Mucosa of descending colon (tissue), 3 donors: ENCODE data around the gene CCDC9. TPM values are rescaled to one million over a fixed set of nuclear protein-coding genes. Genes with fewer than 3 reads are reported as not detected.
"Not testable (repeated sequence)": the region's sequence is repeated elsewhere in the genome, so short reads cannot be mapped to it uniquely, and the experiment has no call there.

Source experiments
- ATAC-seq: fragments of 200-7000 bp; cut with Tn5 transposase; one replicate; pipeline ENCODE4 v1.9.1; 2020; ENCODE audit warnings: mild to moderate bottlenecking, moderate library complexity
- DNase-seq, 3 donors: peaks; one replicate each; pipeline ENCODE4 v3.0.0-alpha.2; 2020
- H3K36me3 ChIP-seq: fragments of 200-600 bp; one replicate; pipeline ENCODE4 v1.8.0; 2021; ENCODE audit warnings: low read depth, mild to moderate bottlenecking
- H3K4me1 ChIP-seq: fragments of 200-600 bp; one replicate; pipeline ENCODE4 v1.8.0; 2021; ENCODE audit warnings: low read depth, mild to moderate bottlenecking
- H3K4me3 ChIP-seq: fragments of 200-600 bp; one replicate; pipeline ENCODE4 v1.8.0; 2021; ENCODE audit warnings: mild to moderate bottlenecking
- H3K9me3 ChIP-seq: fragments of 200-600 bp; one replicate; pipeline ENCODE4 v1.8.0; 2021; ENCODE audit warnings: mild to moderate bottlenecking
- intact Hi-C, 2 donors: fragments of 100-400 bp; cut with DNase I in 1 of 2; cut with micrococcal nuclease in 1 of 2; formaldehyde crosslinking; loops; one replicate each; pipeline versions ENCODE4 v1.11.0 to v1.11.1; 2022; cut with DNase I, micrococcal nuclease
- total RNA-seq, 3 donors: library from RNA; stranded (reverse); fragmentation: NEBNext Ultra II Directional in 2 of 3; extraction: Animal tissue kit (Norgen Biotek cat#: 25700) in 2 of 3; gene quantifications; one replicate each; pipeline versions ENCODE4 v1.2.1 to v1.2.4, GENCODE V29; 2021 to 2023
- TF ChIP-seq, protein P1 (sequence below): fragments of 200-600 bp; IDR thresholded peaks from one replicate; pipeline ENCODE4 v1.8.0; 2022; ENCODE audit warnings: antibody characterized with exemption, mild to moderate bottlenecking
- donor health status: DM: no; HTN: no; CAD: no; lungs with moderate emphysema.
- donor health status: DM: no; HTN: no; CAD: no.
- donor health status: DM: no; HTN: yes; CAD: no.

CCDC9 gene
- total RNA-seq, 3 donors from 2014 or later = 33.3 to 46.9 (median 38.7) TPM

DNA sequence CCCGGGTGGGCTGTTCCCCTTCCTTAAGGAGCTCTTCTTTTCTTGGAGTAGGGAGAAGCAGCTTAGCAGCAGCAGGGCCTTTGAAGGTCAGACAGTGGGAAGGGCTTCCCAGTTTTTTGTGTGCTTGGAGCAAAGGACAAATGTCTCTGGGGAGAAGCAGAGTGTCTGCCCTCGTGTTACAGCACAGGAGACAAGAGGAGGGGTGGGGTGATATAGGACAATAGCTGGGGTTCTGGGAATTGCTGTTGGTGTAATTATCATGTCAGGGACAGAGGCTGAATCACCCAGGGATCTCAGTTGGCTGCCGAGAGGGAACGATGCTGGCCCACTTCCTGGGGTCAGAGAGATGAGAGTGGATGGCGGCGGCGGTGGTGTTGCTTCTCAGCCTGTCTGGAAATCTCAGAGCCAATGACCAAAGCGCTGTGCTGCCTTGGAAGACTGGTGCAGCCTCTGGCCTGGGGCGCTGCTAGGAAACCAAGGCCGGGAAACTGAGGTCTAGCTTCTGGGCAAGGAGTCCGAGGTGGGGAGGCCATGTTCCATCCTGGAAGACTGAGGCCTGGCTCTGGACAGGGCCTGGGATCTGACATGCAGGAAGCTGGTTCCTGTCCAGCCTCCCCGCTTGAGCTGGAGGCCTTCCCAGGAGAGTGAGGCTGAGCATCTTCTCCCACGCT lies 19.6 kb downstream of the CCDC9 start:
- ATAC-seq = no peak
- Histone ChIP-seq H3K4me3 (no peak overlapping the region), H3K36me3 (no peaks in the 10 kb centered on the region), H3K9me3 (no peaks in the 10 kb centered on the region), H3K4me1 (peaks cover 12% of the 10 kb centered on the region)
- DNase-seq = peak in 2 of 3 donors; percentile 48 to 63
- TF ChIP-seq, protein P1, sequence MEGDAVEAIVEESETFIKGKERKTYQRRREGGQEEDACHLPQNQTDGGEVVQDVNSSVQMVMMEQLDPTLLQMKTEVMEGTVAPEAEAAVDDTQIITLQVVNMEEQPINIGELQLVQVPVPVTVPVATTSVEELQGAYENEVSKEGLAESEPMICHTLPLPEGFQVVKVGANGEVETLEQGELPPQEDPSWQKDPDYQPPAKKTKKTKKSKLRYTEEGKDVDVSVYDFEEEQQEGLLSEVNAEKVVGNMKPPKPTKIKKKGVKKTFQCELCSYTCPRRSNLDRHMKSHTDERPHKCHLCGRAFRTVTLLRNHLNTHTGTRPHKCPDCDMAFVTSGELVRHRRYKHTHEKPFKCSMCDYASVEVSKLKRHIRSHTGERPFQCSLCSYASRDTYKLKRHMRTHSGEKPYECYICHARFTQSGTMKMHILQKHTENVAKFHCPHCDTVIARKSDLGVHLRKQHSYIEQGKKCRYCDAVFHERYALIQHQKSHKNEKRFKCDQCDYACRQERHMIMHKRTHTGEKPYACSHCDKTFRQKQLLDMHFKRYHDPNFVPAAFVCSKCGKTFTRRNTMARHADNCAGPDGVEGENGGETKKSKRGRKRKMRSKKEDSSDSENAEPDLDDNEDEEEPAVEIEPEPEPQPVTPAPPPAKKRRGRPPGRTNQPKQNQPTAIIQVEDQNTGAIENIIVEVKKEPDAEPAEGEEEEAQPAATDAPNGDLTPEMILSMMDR = no peak
- intact Hi-C loops = no loop called here

DNA sequence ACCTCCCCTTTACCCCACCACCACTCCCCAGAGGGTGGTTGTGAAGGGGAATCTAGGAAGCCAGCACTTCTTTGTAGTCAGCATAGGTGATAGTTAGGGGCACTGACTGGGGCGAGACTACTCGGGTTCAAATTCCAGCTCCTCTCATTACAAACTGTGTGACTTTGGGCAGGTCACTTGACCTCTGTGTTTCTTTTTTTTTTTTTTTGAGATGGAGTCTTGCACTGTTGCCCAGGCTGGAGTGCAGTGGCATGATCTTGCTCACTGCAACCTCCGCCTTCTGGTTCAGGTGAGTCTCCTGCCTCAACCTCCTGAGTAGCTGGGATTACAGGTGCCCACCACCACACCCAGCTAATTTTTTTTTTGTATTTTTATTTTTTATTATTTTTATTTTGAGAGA lies 20.2 kb downstream of the CCDC9 start:
- H3K4me1 ChIP-seq = peaks cover 12% of the 10 kb centered on the region
- H3K36me3 ChIP-seq, H3K4me3 ChIP-seq, intact Hi-C loops, H3K9me3 ChIP-seq, DNase-seq, ATAC-seq: not testable (repeated sequence)

DNA sequence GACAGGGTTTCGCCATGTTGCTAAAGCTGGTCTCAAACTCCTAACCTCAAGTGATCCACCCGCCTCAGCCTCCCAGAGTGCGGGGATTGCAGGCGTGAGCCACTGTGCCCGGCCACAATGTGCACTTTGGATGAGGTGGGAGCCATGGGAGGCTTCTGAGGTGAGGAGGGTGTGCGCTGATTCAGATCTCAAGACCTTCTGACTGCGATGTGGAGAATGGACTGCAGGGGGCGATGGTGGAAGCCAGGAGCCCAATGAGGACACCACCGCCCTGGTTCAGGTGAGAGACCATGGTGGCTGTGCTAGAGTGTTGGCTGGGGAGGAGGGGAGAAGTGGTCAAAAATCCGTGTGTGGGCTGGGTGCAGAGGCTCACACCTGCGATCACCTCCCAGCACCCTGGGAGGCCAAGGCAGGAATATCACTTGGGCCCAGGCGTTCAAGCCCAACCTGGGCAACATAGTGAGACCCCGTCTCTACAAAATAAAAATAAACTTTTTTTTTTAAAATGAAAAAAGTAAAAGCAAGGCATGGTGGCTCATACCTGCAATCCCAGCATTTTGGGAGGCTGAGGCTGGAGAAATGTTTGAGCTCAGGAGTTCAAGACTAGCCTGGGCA lies 24.0 kb downstream of the CCDC9 start:
- Histone ChIP-seq H3K9me3 (no peaks in the 10 kb centered on the region), H3K4me3 (no peak overlapping the region), H3K4me1 (peaks cover 3% of the 10 kb centered on the region), H3K36me3 (no peaks in the 10 kb centered on the region)
- TF ChIP-seq, protein P1 = peak; percentile 17
- ATAC-seq = peak; percentile 51
- DNase-seq = peak in 2 of 3 donors; percentile 65 to 68
- intact Hi-C loops = no loop called here

DNA sequence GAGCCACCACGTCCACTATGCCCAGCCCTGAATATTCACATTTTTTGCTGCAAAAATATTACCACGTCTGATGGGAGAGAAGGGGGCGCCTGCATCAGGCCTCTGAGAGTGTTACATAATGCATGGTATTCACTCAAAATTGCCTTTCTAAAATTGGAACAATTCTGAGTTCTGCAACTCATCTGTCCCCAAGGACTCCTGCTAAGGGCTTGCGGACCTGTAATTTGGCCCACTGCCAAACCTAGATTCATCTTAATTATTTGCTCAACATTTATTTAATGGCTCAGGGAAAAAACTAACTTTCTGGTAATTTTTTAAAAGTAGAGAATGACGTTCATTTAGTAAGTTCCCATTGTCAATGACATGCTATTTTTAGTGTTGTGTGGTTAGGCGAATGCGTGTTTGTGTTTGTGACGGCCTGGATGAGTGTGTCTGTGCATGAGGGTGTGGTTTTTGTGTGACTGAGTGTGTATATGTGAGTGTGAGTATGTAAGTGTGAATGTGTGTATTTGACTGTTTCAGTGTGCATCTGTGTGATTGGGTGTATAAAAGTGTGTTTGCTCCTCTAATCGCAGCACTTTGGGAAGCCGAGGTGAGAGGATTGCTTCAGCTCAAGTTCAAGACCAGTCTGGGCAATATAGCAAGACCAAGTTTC lies 27.2 kb downstream of the CCDC9 start:
- H3K9me3 ChIP-seq = no peaks in the 10 kb centered on the region
- no peaks in the 10 kb centered on the region for H3K36me3 ChIP-seq
- H3K4me1 ChIP-seq = no peaks in the 10 kb centered on the region
- no peak overlapping the region for H3K4me3 ChIP-seq
- DNase-seq (no peak), ATAC-seq (no peak)
- TF ChIP-seq, protein P1 = no peak
- intact Hi-C loops = no loop called here

DNA sequence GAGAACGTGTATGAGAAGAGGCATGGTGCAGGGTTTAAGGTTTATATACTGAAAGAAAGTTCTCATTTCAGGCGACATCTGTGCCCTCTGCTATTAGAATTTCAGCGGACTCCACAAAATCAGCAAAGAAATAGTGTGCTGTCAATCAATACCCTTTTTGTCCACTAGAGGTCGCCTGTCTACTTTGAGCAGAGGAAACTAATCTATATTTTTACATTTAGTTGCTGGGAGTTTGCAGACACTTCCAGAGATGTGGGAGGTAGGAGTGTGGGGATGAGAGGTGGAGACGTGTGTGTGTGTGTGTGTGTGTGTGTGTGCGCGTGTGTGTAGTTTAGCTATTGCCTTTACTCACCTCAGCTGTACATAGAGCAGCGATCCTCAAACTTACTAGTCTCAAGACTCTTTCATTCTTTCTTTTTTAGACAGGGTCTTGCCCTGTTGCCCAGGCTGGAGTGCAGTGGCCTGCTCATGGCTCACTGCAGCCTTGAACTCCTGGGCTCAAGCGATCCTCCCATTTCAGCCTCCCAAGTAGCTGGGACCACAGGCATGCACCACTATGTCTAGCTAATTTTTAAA lies 28.1 kb downstream of the CCDC9 start:
- intact Hi-C loops = no loop called here
- peak in 1 of 3 donors; percentile 83 for DNase-seq

More for the DNA sequence above, 28.1 kb downstream of the CCDC9 start:
- Histone ChIP-seq H3K4me1 (peaks cover 4% of the 10 kb centered on the region), H3K4me3 (no peak overlapping the region), H3K36me3 (no peaks in the 10 kb centered on the region), H3K9me3 (no peaks in the 10 kb centered on the region)
- peak; percentile 65 for ATAC-seq
- TF ChIP-seq, protein P1 = peak; percentile 74
